Bone marrow (tissue), 2 donors: ENCODE data around the gene DOCK3.
"Not testable (repeated sequence)": the region's sequence is repeated elsewhere in the genome, so short reads cannot be mapped to it uniquely, and the experiment has no call there.

Experiments used
- DNase-seq, 2 donors: peaks; one replicate each; lab custom pipeline; 2025; lab: John Stamatoyannopoulos, UW

DOCK3 gene

DNA sequence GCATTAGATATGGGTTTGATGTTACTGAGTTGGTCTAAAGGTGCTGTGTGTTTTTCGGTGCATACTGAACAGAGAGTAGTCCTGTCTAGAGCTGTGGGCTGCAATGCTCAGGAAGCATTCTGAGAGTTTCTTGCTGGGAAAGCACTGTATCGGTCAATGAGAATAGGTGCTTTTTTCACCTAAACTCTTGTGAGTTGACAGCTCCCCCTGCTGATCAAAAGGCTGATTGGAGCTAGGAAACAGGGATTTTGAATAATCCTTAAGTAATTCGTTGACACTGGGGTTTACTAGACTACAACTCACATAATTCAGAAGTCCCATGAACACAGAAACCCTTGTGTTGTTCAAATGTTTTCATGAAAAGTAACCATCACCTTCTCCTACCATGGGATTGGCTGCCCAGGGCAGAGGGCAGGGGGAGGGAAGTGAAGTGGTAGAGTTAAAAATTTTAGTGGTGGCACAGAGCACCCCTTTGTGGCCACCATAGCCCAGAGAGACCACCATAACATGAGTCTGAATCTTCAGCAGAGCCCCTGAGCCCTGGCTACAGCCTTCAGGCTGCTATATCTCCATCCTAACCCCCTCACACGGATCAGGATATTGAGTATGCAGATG lies 697.3 kb downstream of the DOCK3 start:
- DNase-seq, result peak in 1 of 2 donors; percentile 20

DNA sequence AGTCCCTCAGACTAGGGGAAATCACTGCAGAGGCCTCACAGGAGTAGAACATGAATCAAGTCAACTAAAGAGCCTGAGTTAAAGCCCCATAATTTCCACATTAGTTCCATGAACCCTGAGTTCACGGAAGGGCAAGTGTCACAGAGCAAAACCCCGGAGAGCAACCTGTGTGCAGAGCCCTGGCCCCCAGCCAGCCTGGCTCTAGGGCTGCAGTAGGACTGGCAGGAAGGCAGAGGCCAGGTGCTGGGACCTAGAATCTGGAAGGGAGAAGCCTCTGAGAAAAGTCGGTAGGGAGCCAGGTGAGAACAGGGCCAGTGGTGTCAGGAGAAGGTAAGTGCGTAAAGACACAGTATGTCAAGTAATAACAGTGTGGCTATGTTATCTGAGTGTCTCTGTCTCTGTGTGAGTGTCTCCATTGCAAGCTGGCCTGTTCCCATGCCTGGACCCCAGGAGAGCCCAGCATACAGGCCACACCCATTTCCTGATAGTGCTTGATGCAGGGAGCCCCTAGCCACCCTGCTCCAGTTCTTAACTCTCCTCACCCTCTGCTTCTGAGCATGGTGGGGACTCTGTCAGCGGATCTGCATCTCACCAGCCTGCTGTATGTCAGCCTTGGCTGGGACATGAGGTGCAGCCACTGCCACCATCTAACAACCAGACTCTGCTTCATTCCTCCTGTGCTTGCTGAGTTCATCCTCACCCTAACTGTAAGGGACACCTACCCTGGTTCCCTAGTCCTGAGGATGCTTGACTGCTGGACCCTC lies 699.1 kb downstream of the DOCK3 start:
- no peak for DNase-seq

DNA sequence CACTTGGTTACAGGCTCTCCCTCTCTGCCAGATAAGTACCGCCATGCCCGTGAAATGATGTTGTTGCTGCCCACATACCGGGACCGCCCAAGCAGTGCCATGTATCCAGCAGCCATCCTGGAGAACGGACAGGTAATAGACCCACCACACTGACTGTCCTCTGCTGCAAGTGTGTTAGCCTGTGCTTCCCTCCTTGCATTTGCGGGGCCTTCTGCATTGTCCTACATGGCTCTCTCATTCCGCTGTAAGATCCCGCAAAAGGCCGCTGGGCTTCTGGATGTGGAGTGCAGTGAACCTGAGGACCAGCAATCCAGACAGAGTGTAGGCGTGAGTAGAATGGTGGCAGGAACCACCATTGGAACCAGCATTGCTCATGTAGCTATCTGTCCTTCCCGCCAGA lies 699.7 kb downstream of the DOCK3 start:
- DNase-seq, result no peak

DNA sequence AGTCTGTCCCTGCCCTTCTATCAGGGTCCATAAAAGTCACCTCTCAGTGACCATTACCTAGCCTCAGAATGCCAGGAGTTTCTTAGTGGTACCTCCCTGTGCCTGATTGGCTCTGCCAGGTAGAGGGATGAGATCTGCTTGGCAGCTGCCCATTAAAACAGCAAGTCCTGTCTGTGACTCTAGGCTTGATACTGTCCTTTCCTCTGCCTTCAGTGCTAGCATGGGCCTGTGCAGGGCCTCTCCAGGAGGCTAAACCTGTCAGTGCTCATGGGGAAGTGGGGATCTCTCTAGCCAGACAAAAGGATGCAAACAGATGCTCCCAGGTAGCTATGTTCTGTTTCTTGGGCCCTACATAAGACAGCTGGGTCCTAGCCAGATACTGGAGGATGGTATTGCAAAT lies 700.4 kb downstream of the DOCK3 start:
- no peak for DNase-seq

DNA sequence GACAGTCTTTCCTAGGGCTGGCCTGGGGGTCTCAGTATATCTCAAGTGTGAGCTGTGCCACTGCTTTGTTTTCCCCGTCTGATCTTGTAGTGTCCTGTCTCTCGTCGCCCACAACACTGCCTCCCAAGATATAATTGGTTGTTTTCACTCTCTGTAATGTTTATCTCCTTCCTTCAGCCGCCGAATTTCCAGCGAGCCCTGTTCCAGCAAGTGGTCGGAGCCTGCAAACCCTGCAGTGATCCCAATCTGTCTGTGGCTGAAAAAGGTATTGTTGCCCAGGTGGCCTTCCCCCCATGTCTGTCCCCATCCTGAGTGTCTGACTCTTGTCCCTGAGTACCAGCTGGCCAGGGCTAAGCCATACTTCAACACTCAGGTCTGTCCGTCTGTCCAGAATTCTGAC lies 700.8 kb downstream of the DOCK3 start:
- DNase-seq, result no peak

DNA sequence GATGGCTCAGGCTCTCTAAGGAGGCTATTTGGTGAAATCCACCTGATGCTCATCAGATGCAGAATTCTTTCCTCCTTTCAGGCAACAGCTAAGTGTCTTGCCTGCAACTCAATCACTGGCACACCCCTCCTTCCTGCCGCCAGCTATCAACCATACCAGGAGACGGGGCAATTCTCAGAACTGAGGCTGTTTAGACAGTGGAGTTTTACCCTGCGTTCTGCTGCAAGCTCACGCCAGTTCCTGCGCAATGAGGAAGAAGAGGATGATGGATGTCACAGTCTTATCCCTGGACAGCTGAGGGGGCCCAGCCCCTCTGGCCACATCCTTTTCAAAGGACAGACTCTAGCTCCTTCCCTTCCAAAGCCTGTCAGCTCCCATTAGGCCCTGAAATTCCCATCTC lies 703.3 kb downstream of the DOCK3 start:
- DNase-seq, result peak in 1 of 2 donors; percentile 57

DNA sequence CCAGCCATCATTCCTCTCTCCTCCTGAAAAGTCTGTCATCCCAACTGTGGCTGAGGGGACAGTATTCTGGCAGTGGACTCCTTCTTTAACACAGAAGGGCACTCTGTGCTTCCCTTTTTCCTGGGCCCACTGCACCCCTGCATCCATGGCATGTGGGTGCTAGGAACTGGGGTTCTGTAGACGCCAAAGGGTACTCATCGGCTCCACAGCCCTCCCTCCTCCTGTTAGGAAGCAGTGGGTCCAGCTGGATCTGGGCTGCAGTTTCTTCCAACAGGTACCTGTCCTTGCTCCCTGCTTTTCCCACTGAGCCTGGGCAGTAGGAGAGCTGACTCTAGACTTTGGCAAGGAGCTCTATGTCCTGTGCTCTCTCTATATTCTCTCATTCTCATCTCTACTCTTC lies 704.0 kb downstream of the DOCK3 start:
- DNase-seq, result no peak

DNA sequence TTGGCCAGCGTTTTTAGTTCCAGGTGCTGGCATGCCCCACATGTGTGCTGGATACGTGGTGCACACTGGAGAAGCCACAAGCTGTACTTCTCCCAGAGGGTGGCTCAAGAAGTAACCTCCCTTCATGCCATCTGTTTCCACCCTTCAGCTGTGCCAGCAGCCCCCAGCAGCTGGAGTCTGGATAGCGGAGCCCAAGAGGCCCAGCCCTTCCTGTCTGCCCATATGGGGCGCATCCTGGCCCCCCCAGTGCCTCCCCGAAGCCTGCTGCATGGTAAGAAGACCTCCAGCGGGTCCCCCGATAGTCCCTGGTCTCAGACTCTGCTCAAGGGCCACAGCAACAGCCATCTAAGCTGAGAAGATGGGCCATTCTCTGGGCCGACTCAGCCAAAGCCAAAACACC lies 704.6 kb downstream of the DOCK3 start:
- DNase-seq, result peak in 1 of 2 donors; percentile 91

DNA sequence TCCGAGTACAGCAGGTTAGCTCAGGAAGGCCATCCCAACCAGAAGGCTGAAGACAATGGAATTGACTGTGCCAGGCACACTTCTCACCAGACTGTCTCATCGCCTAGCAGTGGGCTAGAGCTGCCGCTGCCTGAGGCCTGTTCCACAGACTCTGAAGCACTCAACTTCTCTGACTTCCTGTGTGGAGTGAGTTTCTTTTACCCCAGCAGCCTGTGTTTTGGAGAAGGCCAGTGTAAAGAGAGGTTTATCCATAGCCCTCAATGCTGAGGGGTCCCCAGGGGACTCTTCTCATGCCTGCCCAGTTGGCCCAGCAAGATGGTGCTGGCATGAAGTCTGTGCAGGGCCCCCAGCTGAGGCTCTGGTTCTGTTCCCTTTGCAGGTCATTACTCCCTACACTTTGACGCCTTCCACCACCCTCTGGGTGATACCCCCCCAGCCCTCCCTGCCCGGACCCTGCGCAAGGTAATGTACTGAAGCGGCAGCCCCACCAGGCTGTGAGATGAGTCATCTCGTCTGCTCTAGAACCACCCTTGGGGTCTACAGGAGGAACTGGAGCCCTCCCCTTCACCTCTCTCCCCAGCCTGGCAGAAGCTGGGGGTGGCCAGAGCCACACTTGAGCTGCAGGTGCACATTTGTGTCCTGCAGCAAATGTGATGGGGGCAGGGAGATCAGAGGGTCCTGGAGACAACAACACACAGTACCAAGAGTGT lies 705.2 kb downstream of the DOCK3 start:
- peak in 1 of 2 donors; percentile 14 for DNase-seq

DNA sequence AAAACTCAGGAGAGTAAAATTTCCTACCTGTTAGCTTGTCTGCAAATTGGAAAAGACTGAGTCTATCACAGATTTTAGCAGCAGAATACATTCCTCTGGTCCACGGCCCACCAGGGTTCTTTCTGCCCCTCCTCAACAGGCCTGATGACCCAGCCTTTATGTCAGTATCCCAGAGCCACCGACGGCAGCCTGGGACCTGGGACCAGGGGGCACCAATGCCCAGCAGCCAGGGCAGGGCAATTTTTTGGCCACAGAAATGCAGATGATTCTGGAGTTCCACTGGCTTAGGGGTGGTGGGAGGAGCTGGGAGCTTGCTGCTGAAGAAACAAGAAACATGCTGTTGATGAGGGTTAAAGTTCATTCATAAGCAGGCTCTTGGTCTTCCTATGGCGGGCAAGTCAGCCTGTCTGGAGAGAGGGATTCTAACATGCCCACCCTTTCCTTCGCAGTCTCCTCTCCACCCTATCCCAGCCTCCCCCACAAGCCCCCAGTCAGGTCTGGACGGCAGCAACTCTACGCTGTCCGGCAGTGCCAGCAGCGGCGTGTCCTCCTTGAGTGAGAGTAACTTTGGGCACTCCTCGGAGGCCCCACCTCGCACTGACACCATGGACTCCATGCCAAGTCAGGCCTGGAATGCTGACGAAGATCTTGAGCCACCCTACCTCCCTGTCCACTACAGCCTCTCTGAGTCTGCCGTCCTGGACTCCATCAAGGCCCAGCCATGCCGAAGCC lies 706.0 kb downstream of the DOCK3 start:
- no peak for DNase-seq

DNA sequence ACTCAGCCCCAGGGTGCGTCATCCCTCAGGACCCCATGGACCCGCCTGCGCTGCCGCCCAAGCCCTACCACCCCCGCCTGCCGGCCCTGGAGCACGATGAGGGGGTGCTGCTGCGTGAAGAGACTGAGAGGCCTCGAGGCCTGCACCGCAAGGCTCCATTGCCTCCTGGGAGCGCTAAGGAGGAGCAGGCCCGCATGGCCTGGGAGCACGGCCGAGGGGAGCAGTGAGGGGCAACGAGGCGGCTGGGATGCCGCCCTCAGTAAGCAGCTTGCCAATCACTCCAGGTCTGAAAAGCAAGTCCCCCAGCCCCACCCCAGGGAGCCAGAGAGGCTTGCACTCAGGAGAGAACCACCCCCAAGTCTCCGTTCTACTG lies 706.6 kb downstream of the DOCK3 start:
- DNase-seq, result no peak

DNA sequence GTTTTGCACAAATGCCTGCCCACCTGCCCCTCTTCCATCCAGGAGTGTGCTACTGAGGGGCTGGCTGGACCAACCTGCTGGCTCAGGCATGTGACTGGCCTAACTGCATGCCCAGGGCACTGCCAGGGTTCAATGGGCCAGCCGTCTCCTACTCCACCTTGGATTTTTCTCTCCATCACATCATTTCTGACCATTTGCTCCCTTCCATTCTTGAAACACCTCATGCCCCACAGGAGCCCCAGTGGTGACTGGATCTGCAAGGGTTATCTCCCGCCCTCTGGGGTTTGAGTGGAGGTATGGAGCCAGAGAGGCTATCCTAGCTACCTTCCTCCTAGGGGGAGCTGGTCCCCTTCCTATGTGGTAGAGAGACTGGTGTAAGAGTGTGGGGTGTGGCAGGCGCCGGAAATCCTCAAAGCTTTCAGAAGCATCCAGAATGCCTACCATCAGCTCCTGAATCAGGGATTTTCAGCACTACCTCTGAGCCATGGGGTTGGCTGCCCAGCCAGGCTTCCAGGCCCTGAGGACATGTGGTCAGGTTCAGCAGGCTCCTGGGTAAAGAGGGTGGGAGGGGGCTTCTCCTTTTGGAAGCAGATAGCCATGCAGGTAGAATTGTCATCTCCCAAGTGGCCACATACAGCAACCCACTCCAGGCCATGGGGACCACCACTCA lies 707.5 kb downstream of the DOCK3 start:
- no peak for DNase-seq

DNA sequence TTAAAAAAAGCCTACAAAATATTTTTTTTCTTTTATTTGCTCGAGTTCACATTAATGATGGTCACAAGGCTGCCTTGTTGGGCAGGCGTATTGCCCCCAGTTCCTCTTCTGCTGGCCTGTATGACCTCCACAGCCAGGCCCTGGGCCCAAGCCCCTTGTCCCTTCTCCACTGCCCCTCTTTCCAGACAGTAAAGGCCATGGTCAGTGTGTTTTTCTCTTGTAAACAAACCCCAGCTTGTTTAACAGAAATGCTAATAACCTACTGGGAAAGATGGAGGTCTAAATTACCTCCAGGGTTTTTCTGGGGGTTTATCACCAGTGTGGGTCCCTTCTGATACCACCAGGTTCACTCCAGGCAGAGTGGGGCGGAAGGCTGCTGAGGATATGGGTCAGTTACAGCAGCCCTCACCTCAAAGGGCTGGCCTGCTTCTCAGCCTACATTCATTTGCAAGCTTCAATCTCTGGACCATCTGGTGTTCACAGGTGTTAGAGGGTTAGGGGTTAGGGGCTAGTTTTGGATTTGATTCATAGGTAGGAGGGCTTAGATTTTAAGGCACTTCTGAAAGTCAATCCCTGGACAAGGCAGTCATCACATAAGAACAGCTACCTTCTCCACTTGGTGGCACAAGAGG lies 708.3 kb downstream of the DOCK3 start:
- no peak for DNase-seq

DNA sequence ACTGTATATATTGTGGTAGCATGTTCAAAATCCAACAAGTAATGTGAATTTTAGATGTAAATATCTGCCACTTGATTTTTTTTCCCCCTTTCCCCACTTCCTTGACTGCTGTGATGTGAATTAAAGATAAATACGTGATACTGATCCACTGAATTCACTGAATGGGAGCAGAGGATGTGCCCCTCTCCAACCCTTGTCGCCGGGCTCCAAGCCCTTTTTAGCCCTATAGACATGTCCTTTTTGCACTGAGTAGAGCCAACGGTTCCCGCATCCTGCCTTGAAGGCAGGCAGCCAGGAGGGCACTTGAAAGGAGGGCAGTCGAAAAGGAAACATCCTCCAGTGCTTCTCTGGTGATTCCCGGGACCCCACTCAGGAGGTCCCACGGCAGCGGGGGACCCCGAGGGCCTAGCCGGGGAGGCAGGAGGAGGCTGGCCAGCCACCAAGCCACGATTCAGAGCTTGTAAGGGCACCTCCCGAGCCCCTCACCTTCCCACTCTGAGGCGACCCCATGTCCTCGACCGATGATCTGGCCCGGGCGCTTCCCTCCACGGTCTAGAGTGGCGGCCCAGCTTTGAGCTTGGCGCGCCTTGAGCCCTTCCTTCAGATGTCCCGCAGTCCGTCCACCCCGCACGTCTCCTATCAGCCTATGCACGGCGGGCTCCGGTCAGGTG lies 709.5 kb downstream of the DOCK3 start:
- no peak for DNase-seq

DNA sequence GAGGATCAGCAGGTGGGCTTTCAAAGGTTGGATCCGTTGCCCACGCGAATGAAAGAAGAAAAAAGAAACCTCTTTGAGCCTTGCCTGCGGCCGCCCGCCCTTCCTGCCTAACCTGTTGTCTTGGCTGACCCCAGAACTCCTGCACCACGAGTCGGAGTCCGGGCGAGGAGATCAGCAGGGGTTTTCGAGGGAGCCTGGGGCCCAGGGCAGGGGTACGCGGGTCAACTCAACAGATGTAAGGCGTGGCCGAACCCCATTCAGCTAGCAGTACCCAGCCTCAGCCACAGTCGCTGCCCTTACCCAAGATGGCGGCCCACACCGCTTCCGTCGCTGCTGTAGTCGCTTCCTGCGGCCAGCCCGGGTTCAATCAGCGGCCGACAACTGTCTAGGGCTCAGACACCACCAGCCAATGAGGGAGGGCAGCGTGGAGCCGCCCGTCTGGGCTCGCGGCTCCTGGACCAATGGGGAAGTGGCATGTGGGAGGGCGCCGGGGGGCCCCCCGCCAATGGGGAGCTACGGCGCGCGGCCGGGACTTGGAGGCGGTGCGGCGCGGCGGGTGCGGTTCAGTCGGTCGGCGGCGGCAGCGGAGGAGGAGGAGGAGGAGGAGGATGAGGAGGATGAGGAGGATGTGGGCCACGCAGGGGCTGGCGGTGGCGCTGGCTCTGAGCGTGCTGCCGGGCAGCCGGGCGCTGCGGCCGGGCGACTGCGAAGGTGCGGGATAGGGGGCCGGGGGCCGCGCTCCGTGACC lies 710.2 kb downstream of the DOCK3 start, which contains the start of gene MANF:
Gene MANF, plus strand, starts transcription at position 566 of the 748 bp plus-strand sequence. Its CDS starts 52 bp downstream, at position 618.
- peak; percentile 84 to 98 for DNase-seq

DNA sequence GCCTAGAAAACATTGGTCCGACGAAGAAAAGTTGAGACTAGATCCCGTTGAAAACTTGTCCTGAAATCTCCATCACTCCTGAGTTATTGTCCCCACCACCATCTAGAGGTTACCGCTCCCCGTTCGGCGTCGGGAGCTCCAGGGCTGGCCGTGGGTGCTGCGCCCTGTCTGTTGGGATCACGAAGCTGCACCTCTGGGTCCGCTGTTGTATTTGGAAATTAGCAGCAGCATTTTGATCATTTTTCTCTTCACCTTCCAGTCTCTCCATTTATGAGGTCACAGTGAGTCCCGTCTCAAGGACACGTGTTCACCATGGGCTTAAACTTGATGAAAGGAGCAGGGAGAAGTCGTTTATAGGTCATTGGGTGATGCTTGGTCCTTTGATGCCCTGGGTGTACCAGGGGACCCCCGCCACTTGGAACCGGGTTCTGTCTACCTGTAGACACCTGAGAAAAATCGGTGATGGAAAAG lies 710.9 kb downstream of the DOCK3 start:
- no peak for DNase-seq

DNA sequence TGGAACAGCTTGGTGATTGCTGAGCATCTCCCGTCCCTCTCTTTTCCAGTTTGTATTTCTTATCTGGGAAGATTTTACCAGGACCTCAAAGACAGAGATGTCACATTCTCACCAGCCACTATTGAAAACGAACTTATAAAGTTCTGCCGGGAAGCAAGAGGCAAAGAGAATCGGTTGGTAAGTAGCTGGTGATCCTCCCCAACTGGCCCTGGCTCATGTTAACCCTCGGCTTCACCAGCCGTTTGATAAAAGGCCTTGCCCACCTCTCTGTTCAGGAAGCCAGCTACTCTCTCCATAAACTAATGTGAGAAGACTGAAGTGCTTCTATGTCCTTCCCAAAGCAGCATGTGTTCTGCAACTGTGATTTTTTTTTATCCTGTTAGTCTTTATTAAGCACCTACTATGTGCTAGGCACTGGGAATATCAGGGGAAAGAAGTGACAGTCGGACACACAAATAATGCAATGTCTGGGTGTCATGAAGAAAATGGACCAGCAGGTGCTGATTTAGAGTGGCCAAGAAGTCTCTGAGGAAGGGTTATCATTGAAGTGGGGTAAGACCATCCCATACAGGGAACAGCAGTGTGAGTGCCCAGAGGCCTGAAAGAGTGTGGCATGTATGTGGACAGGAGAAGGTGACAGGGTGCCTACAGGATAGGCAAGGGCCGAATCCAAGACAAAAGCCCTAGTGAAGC lies 711.6 kb downstream of the DOCK3 start:
- no peak for DNase-seq

DNA sequence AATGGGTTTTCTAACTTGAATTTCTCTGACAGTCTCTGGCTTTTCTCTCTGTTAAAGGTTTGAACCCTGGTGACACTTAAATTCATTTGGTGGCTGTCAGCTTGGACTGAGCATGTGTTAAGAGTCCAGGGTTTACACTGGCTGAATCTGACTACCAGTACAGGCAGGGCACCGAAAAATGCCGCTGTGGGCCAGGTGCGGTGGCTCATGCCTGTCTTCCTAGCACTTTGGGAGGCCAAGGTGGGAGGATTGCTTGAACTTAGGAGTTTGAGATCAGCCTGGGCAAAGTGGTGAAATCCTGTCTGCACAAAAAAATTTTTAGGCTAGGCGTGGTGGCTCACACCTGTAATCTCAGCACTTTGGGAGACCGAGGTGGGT lies 712.1 kb downstream of the DOCK3 start:
- DNase-seq, result no peak

DNA sequence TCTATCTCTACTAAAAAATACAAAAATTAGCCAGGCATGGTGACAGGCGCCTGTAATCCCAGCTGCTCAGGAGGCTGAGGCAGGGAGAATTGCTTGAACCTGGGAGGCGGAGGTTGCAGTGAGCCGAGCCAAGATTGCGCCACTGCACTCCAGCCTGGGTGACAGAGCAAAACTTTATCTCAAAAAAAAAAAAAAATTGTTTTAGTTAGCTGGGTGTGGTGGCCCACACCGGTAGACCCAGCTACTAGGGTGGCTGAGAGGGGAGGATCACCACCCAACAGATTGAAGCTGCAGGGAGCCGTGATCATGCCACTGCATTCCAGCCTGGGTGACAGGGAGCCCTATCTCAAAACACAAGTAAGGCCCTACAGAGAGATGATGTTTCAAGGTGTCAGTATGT lies 712.6 kb downstream of the DOCK3 start:
- DNase-seq, result not testable (repeated sequence)
